SK-N-SH (cell line): ENCODE results near the gene SLC12A3. TPM values are rescaled to one million over a fixed set of nuclear protein-coding genes. Genes with fewer than 3 reads are reported as not detected.

ENCODE experiments used
- CTCF ChIA-PET: fragments of 300-600, 350-600 bp; formaldehyde crosslinking; extraction: SDS; loops from one replicate; lab custom pipeline; 2021; lab: Yijun Ruan, JAX
- POLR2A ChIA-PET: fragments of 350-600 bp; sonication (Branson Sonifier 250); formaldehyde crosslinking; extraction: SDS; loops from one replicate; lab custom pipeline; 2020; ENCODE audit warnings: antibody characterized with exemption, inconsistent platforms; lab: Yijun Ruan, JAX
- DNase-seq: peaks from one replicate; pipeline ENCODE4 v3.0.0; 2012
- H2AFZ ChIP-seq: fragments of 200-600 bp; sonication (generic); 2 replicates; pipeline ENCODE4 v1.8.1; 2016; ENCODE audit warnings: antibody characterized with exemption, mild to moderate bottlenecking, low read depth
- H3F3A ChIP-seq: fragments of 200-600 bp; sonication (generic); replicated peaks from 2 replicates; pipeline ENCODE3; 2016; ENCODE audit warnings: antibody characterized with exemption, mild to moderate bottlenecking; ENCODE audit not compliant: insufficient read depth
- H3K27ac ChIP-seq, 2 experiments: fragments of 200-500 bp in 1 of 2; fragments of 200-600 bp in 1 of 2; sonication (Bioruptor generic) in 1 of 2; sonication (generic), shearing (Covaris generic) in 1 of 2; 2 replicates each; pipeline versions ENCODE4 v1.5.1 to v1.6.1; 2014 to 2016; ENCODE audit warnings: low read depth in 2 of 2, inconsistent platforms in 1 of 2, low read length in 1 of 2, mild to moderate bottlenecking in 1 of 2, mixed read lengths in 1 of 2
- H3K27me3 ChIP-seq: fragments of 200-600 bp; sonication (generic), shearing (Covaris generic); 2 replicates; pipeline ENCODE4 v1.6.1; 2016; ENCODE audit warnings: mixed run types; ENCODE audit not compliant: insufficient read depth
- H3K36me3 ChIP-seq, 2 experiments: fragments of 200-500 bp in 1 of 2; fragments of 200-600 bp in 1 of 2; sonication (Bioruptor generic) in 1 of 2; sonication (generic) in 1 of 2; replicated peaks in 1 of 2; 2 replicates each; pipeline versions ENCODE3 to v1.5.1; 2014 to 2016; ENCODE audit warnings: low read length in 1 of 2, mild to moderate bottlenecking in 1 of 2; ENCODE audit not compliant: insufficient read depth in 2 of 2, control insufficient read depth in 1 of 2
- H3K4me1 ChIP-seq, 2 experiments: fragments of 200-500 bp in 1 of 2; fragments of 200-600 bp in 1 of 2; sonication (Bioruptor generic) in 1 of 2; sonication (generic), shearing (Covaris generic) in 1 of 2; 2 replicates each; pipeline versions ENCODE4 v1.5.1 to v1.6.1; 2014 to 2016; ENCODE audit warnings: low read depth in 1 of 2, low read length in 1 of 2, mixed run types in 1 of 2; ENCODE audit not compliant: insufficient read depth in 2 of 2, control insufficient read depth in 1 of 2
- H3K4me2 ChIP-seq: fragments of 200-600 bp; sonication (generic), shearing (Covaris generic); 2 replicates; pipeline ENCODE4 v1.6.1; 2017; ENCODE audit warnings: mixed run types
- H3K4me3 ChIP-seq, 2 experiments: fragments of 200-500 bp in 1 of 2; fragments of 200-600 bp in 1 of 2; sonication (Bioruptor generic) in 1 of 2; sonication (generic), shearing (Covaris generic) in 1 of 2; 2 replicates each; pipeline versions ENCODE4 v1.5.1 to v1.8.1; 2014 to 2016; ENCODE audit warnings: low read depth in 2 of 2, inconsistent platforms in 1 of 2, low read length in 1 of 2, mild to moderate bottlenecking in 1 of 2, mixed read lengths in 1 of 2, moderate library complexity in 1 of 2
- H3K79me2 ChIP-seq: fragments of 200-600 bp; sonication (generic); 2 replicates; pipeline ENCODE4 v1.8.1; 2017; ENCODE audit warnings: mild to moderate bottlenecking; ENCODE audit not compliant: insufficient read depth
- H3K9ac ChIP-seq: fragments of 200-600 bp; sonication (generic); 2 replicates; pipeline ENCODE4 v1.6.1; 2017; ENCODE audit warnings: mixed run types
- H3K9me2 ChIP-seq: fragments of 200-600 bp; sonication (generic); 2 replicates; pipeline ENCODE4 v1.6.1; 2017; ENCODE audit warnings: mixed run types
- H3K9me3 ChIP-seq: fragments of 200-600 bp; sonication (generic); 2 replicates; pipeline ENCODE4 v1.6.1; 2017; ENCODE audit warnings: mixed run types, mild to moderate bottlenecking, moderate library complexity
- H4K20me1 ChIP-seq: fragments of 200-600 bp; sonication (generic); 2 replicates; pipeline ENCODE4 v1.6.1; 2017; ENCODE audit warnings: mild to moderate bottlenecking, mixed run types; ENCODE audit not compliant: insufficient read depth
- CTCF ChIP-seq: fragments of 200-600 bp; sonication (generic); IDR thresholded peaks from 2 replicates; pipeline ENCODE4 v1.6.1; 2017; ENCODE audit warnings: antibody characterized with exemption, mild to moderate bottlenecking, moderate library complexity
- GABPA ChIP-seq: IDR thresholded peaks from 2 replicates; pipeline ENCODE4 v1.4.0; 2012; ENCODE audit warnings: low read depth, mild to moderate bottlenecking
- IRF3 ChIP-seq: fragments of 150-350 bp; IDR thresholded peaks from 2 replicates; pipeline ENCODE4 v1.6.1; 2016; ENCODE audit warnings: mild to moderate bottlenecking, low read depth, low read length
- JUND ChIP-seq: IDR thresholded peaks from 2 replicates; pipeline ENCODE4 v1.4.0; 2012
- MEF2A ChIP-seq: IDR thresholded peaks from 2 replicates; pipeline ENCODE4 v1.4.0; 2012; ENCODE audit warnings: low read depth, borderline replicate concordance
- POLR2AphosphoS5 ChIP-seq: IDR thresholded peaks from 2 replicates; pipeline ENCODE4 v1.6.1; 2012; ENCODE audit warnings: low read depth, low read length
- REST ChIP-seq: IDR thresholded peaks from 2 replicates; pipeline ENCODE4 v1.6.1; 2012; ENCODE audit warnings: mild to moderate bottlenecking, low read depth, low read length, moderate library complexity
- RFX5 ChIP-seq: IDR thresholded peaks from 2 replicates; pipeline ENCODE4 v1.6.1; 2012; ENCODE audit warnings: mild to moderate bottlenecking, improper control_type of control experiment, low read length
- TCF12 ChIP-seq: IDR thresholded peaks from 2 replicates; pipeline ENCODE4 v1.4.0; 2012
- USF2 ChIP-seq: fragments of 150-350 bp; IDR thresholded peaks from 2 replicates; pipeline ENCODE4 v1.6.1; 2017; ENCODE audit warnings: antibody characterized with exemption, low read length, low read depth, borderline replicate concordance
- YY1 ChIP-seq: IDR thresholded peaks from 2 replicates; pipeline ENCODE4 v1.4.0; 2012; ENCODE audit warnings: low read depth, mild to moderate bottlenecking
- WGBS: methylation state at CpG from one replicate; pipeline ENCODE4 v1.1.6; 2017; ENCODE audit warnings: low lambda C conversion rate; 5-methylcytosine and 5-hydroxymethylcytosine counted together
- polyA plus RNA-seq, 3 experiments: library from polyadenylated mRNA; depleted of rRNA; stranded (reverse); fragments of >200 nt; gene quantifications; 2 replicates each; pipeline ENCODE4 v1.2.3, GENCODE V29; 2012

SLC12A3 gene
- polyA plus RNA-seq, 1 of the 3 experiments (the other 2 are of a cell fraction), result not detected

- H3K27me3 ChIP-seq, result no peaks in the 10 kb centered on the region
- H3K4me3 ChIP-seq, result no peak overlapping the region
- ChIA-PET CTCF (no interaction called here), POLR2A (no interaction called here)
- H3K4me1 ChIP-seq, result no peaks in the 10 kb centered on the region
- H4K20me1 ChIP-seq, result no peaks in the 10 kb centered on the region
- H3K9me2 ChIP-seq, result no peaks in the 10 kb centered on the region
- no peak overlapping the region for H3K9ac ChIP-seq
- no peak overlapping the region for H3K4me2 ChIP-seq
- no peak overlapping the region for H3K27ac ChIP-seq
- DNase-seq, result no peak
- H3F3A ChIP-seq, result no peaks in the 10 kb centered on the region
- no peaks in the 10 kb centered on the region for H3K9me3 ChIP-seq
- WGBS, result 73% methylated on average over 8 of the region's 12 CpGs
- TF ChIP-seq MEF2A, result no peak
- TF ChIP-seq REST, result no peak
- no peak for TF ChIP-seq YY1
- TF ChIP-seq CTCF, result no peak
- TF ChIP-seq RFX5, result no peak
- TF ChIP-seq TCF12, result no peak
- no peak for TF ChIP-seq IRF3
- no peak for TF ChIP-seq GABPA
- no peak for TF ChIP-seq USF2
- H3K36me3 ChIP-seq, result no peaks in the 10 kb centered on the region
- no peaks in the 10 kb centered on the region for H3K79me2 ChIP-seq
- no peak overlapping the region for H2AFZ ChIP-seq
Observed at GRCh38 chr16:56886296-56886695, 21.3 kb downstream of the SLC12A3 start.

- DNase-seq, result no peak
Observed at GRCh38 chr16:56886826-56887225, 21.8 kb downstream of the SLC12A3 start.

More at GRCh38 chr16:56886826-56887225, 21.8 kb downstream of the SLC12A3 start:
- Histone ChIP-seq H3K79me2 (no peaks in the 10 kb centered on the region), H3K4me3 (no peak overlapping the region)
- no peak for TF ChIP-seq YY1
- no peak for TF ChIP-seq POLR2AphosphoS5
- TF ChIP-seq MEF2A, result no peak
- no peak for TF ChIP-seq JUND
- TF ChIP-seq, all 33 proteins: peak for 0
- no peaks in the 10 kb centered on the region for H4K20me1 ChIP-seq
- H3K27ac ChIP-seq, result no peak overlapping the region
- H2AFZ ChIP-seq, result no peak overlapping the region
- WGBS, result 78% methylated on average over 7 of the region's 9 CpGs
- no peaks in the 10 kb centered on the region for H3K9me3 ChIP-seq
- H3K4me2 ChIP-seq, result no peak overlapping the region
- H3K9me2 ChIP-seq, result no peaks in the 10 kb centered on the region
- H3K27me3 ChIP-seq, result no peaks in the 10 kb centered on the region
- no peak overlapping the region for H3K9ac ChIP-seq
- H3K4me1 ChIP-seq, result no peaks in the 10 kb centered on the region
- no peaks in the 10 kb centered on the region for H3F3A ChIP-seq
- ChIA-PET CTCF (no interaction called here), POLR2A (no interaction called here)
- H3K36me3 ChIP-seq, result no peaks in the 10 kb centered on the region
